22Rv1 (cell line): ENCODE data around the gene POLR3GL.
"Not testable (repeated sequence)": the region's sequence is repeated elsewhere in the genome, so short reads cannot be mapped to it uniquely, and the experiment has no call there.

ENCODE experiments used
- H3K27ac ChIP-seq: fragments of 450-650 bp; 2 replicates; pipeline ENCODE4 v1.5.1; 2017
- CTCF ChIP-seq: fragments of 450-650 bp; IDR thresholded peaks from 2 replicates; pipeline ENCODE4 v1.5.1; 2017; ENCODE audit warnings: mild to moderate bottlenecking
- ZFX ChIP-seq: fragments of 450-650 bp; IDR thresholded peaks from 2 replicates; pipeline ENCODE4 v1.6.1; 2017; ENCODE audit warnings: antibody characterized with exemption, borderline replicate concordance

The POLR3GL gene

GRCh38 chr1:145926686-145927062 lies 37.8 kb upstream of the POLR3GL start:
- H3K27ac ChIP-seq = peak overlapping the region; percentile 92
- TF ChIP-seq ZFX (no peak), CTCF (no peak)

GRCh38 chr1:145927063-145927886 lies 37.2 kb upstream of the POLR3GL start, which contains the start of gene RBM8A:
TSS of gene RBM8A (minus strand) at chr1:145927484. CDS start at chr1:145927426, 58 bp downstream.
- peak; percentile 93 for TF ChIP-seq CTCF
- TF ChIP-seq ZFX = no peak
- H3K27ac ChIP-seq = peak within 1 kb of the TSS; percentile 92

GRCh38 chr1:145927916-145928643 lies 36.4 kb upstream of the POLR3GL start:
- H3K27ac ChIP-seq = peak overlapping the region; percentile 92
- no peak for TF ChIP-seq CTCF
- TF ChIP-seq ZFX = no peak

- H3K27ac ChIP-seq = not testable (repeated sequence)
Observed at GRCh38 chr1:145932522-145933009, 31.9 kb upstream of the POLR3GL start.

GRCh38 chr1:145935708-145936107 lies 28.8 kb upstream of the POLR3GL start:
- no peak overlapping the region; the same call in 1 of the 2 replicates for H3K27ac ChIP-seq
- TF ChIP-seq ZFX (no peak), CTCF (no peak)

- TF ChIP-seq CTCF (no peak), ZFX (no peak)
Observed at GRCh38 chr1:145936247-145936646, 28.2 kb upstream of the POLR3GL start.

GRCh38 chr1:145937436-145937835 lies 27.1 kb upstream of the POLR3GL start:
- no peak for TF ChIP-seq CTCF
- no peak for TF ChIP-seq ZFX
- no peak overlapping the region for H3K27ac ChIP-seq

More at GRCh38 chr1:145936247-145936646, 28.2 kb upstream of the POLR3GL start:
- no peak overlapping the region; the same call in 1 of the 2 replicates for H3K27ac ChIP-seq
